ENCODE measurements around the gene EML6.

DNA sequence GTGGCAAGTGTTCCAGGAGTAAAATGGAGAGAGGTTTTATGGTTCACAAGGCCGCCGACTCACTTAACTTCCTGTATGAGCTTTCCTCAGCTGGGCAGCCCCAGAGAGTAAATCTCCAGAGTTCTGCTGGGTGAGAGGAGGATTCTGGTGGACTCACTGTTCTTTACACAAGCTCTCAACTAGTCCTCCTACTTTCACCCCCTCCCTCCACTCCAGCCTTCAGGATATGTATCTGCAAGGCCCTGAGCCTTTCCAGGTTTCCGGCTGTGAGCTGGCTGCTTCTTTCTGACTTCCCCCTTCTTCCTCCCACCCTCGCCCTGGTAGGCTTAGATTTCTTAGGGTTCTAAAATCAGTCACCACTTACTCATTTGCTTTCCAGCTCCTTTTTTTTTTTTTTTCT lies 34.0 kb downstream of the EML6 start:
- TF ChIP-seq, protein P1, sequence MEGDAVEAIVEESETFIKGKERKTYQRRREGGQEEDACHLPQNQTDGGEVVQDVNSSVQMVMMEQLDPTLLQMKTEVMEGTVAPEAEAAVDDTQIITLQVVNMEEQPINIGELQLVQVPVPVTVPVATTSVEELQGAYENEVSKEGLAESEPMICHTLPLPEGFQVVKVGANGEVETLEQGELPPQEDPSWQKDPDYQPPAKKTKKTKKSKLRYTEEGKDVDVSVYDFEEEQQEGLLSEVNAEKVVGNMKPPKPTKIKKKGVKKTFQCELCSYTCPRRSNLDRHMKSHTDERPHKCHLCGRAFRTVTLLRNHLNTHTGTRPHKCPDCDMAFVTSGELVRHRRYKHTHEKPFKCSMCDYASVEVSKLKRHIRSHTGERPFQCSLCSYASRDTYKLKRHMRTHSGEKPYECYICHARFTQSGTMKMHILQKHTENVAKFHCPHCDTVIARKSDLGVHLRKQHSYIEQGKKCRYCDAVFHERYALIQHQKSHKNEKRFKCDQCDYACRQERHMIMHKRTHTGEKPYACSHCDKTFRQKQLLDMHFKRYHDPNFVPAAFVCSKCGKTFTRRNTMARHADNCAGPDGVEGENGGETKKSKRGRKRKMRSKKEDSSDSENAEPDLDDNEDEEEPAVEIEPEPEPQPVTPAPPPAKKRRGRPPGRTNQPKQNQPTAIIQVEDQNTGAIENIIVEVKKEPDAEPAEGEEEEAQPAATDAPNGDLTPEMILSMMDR (IDR thresholded peaks at IDR 0.05) = no peak
- no peak for TF ChIP-seq EZH2 (IDR thresholded peaks at IDR 0.05)
